ENCODE results near the gene FRS2.

FRS2 gene

DNA sequence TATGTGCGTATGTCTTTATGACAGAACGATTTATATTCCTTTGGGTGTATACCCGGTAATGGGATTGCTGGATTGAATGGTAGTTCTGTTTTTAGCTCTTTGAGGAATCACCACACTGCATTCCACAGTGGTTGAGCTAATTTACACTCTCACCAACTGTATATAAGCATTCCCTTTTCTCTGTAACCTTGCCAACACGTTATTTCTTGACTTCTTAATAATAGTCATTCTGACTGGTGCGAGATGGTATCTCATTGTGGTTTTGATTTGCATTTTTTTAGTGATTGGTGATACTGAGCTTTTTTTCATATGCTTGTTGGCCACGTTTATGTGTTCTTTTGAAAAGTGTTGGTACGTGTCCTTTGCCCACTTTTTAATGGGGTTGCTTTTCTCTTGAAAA is 49.7 kb downstream of the FRS2 start:
- Histone ChIP-seq H3K27me3 (ENCODE audit: insufficient read depth, poor library complexity, severe bottlenecking) (no peaks in the 10 kb centered on the region), H3K4me3 (replicated peaks; ENCODE audit: insufficient read depth, low read length) (no peak overlapping the region), H3K27ac (replicated peaks) (no peak overlapping the region)
- DNase-seq (ENCODE audit: low read depth in 1 of 2, low spot score in 1 of 2), result no peak
- TF ChIP-seq SPI1 (IDR thresholded peaks at IDR 0.05; ENCODE audit: borderline replicate concordance, low read depth) (no peak), GABPA (IDR thresholded peaks at IDR 0.05; ENCODE audit: low read depth) (no peak), CTCF (IDR thresholded peaks at IDR 0.05; ENCODE audit: insufficient read depth, low read length) (no peak), POLR2AphosphoS5 (IDR thresholded peaks at IDR 0.05; ENCODE audit: low read depth) (no peak)
- TF ChIP-seq, protein P1, sequence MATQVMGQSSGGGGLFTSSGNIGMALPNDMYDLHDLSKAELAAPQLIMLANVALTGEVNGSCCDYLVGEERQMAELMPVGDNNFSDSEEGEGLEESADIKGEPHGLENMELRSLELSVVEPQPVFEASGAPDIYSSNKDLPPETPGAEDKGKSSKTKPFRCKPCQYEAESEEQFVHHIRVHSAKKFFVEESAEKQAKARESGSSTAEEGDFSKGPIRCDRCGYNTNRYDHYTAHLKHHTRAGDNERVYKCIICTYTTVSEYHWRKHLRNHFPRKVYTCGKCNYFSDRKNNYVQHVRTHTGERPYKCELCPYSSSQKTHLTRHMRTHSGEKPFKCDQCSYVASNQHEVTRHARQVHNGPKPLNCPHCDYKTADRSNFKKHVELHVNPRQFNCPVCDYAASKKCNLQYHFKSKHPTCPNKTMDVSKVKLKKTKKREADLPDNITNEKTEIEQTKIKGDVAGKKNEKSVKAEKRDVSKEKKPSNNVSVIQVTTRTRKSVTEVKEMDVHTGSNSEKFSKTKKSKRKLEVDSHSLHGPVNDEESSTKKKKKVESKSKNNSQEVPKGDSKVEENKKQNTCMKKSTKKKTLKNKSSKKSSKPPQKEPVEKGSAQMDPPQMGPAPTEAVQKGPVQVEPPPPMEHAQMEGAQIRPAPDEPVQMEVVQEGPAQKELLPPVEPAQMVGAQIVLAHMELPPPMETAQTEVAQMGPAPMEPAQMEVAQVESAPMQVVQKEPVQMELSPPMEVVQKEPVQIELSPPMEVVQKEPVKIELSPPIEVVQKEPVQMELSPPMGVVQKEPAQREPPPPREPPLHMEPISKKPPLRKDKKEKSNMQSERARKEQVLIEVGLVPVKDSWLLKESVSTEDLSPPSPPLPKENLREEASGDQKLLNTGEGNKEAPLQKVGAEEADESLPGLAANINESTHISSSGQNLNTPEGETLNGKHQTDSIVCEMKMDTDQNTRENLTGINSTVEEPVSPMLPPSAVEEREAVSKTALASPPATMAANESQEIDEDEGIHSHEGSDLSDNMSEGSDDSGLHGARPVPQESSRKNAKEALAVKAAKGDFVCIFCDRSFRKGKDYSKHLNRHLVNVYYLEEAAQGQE (IDR thresholded peaks at IDR 0.05; ENCODE audit: insufficient replicate concordance, low read depth), result no peak

GRCh38 chr12:69523433-69524330 is 53.5 kb downstream of the FRS2 start:
- Histone ChIP-seq H3K27ac (replicated peaks) (no peak overlapping the region), H3K4me3 (replicated peaks; ENCODE audit: insufficient read depth, low read length) (no peak overlapping the region), H3K27me3 (ENCODE audit: insufficient read depth, poor library complexity, severe bottlenecking) (no peaks in the 10 kb centered on the region)
- no peak for DNase-seq (ENCODE audit: low read depth in 1 of 2, low spot score in 1 of 2)
- TF ChIP-seq GABPA (IDR thresholded peaks at IDR 0.05; ENCODE audit: low read depth) (no peak), CTCF (IDR thresholded peaks at IDR 0.05; ENCODE audit: insufficient read depth, low read length) (no peak), POLR2AphosphoS5 (IDR thresholded peaks at IDR 0.05; ENCODE audit: low read depth) (no peak), SPI1 (IDR thresholded peaks at IDR 0.05; ENCODE audit: borderline replicate concordance, low read depth) (no peak)
- TF ChIP-seq, protein P1 (IDR thresholded peaks at IDR 0.05; ENCODE audit: insufficient replicate concordance, low read depth), result no peak

GRCh38 chr12:69524331-69524630 is 54.1 kb downstream of the FRS2 start:
- TF ChIP-seq POLR2AphosphoS5 (IDR thresholded peaks at IDR 0.05; ENCODE audit: low read depth) (no peak), CTCF (IDR thresholded peaks at IDR 0.05; ENCODE audit: insufficient read depth, low read length) (no peak), SPI1 (IDR thresholded peaks at IDR 0.05; ENCODE audit: borderline replicate concordance, low read depth) (no peak), GABPA (IDR thresholded peaks at IDR 0.05; ENCODE audit: low read depth) (no peak)
- TF ChIP-seq, protein P1 (IDR thresholded peaks at IDR 0.05; ENCODE audit: insufficient replicate concordance, low read depth), result no peak
- Histone ChIP-seq H3K27me3 (ENCODE audit: insufficient read depth, poor library complexity, severe bottlenecking) (no peaks in the 10 kb centered on the region), H3K4me3 (replicated peaks; ENCODE audit: insufficient read depth, low read length) (no peak overlapping the region), H3K27ac (replicated peaks) (no peak overlapping the region)
- DNase-seq (ENCODE audit: low read depth in 1 of 2, low spot score in 1 of 2), result no peak
